HG02943 (cell line): ENCODE data around the gene RBKS.
A peak's percentile ranks its signal among the peaks of the same experiment; 100 is the strongest.

Experiments used
- ATAC-seq: cut with Tn5 transposase; IDR thresholded peaks from one replicate; pipeline ENCODE4 v1.9.1; 2021; ENCODE audit warnings: mild to moderate bottlenecking, low read depth, moderate library complexity; ENCODE audit not compliant: unreplicated experiment

Gene RBKS

DNA sequence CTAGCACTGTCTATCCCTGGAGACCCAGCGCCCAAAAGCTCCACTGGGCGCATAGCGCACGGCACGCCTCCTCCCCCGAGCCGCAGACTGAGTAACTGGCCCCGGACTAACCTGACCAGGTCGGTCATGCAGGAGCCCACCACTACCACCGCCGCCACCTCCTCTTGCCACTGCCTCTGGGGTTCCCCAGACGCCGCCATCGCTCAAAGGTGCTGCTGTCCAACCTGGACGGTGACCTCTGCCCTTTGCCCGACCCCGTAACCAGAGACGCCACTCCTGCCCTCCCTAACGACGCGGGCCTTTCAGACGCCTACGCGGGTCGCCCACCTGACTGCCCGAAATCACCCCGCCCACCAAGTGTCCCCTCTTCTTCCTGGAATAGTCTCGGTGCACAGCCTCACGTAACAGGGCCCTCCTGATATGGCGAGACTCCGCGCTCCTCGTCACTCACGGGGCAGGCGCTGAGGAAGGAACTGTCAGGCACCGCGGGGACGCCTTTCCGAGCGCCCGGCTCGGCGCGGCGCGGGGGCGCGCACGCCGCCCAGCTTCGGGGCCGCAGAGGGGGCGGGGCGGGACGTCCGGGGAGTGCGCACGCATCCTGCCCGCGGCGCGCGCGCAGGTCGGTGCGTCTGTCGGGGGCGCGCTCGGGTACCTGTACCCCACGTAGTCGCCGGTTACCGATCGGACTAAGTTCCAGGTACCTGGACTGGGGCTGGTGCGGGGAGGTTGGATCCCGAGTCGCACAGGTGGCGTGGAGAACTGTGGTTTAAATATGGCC, at the start of gene RBKS, which contains the start of gene BABAM2:
Gene RBKS (minus strand): TSS at position 242 of the 778 bp plus-strand sequence. CDS start 42 bp downstream, at position 200.
Gene BABAM2 (plus strand): TSS at position 584 of the 778 bp plus-strand sequence. CDS start 3,828 bp downstream, outside the sequence.
- ATAC-seq, result peak; percentile 69

DNA sequence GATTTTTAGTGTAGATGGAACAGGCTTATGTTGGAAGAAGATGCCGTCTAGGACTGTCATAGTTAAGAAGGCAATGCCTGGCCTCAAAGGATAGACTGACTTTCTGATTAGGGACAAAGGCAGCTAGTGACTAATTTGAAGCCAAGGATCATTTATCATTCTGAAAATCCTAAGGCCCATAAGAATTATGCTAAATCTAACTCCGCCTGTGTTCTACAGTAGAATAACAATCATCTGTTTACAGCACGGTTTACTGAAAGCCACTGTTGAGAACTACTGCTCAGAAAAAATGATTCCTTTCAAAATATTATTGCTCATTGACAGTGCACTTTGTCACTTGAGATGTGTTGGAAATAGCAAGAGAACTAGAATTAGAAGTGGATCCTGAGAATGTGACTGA, 44.8 kb upstream of the RBKS start:
- no peak for ATAC-seq

DNA sequence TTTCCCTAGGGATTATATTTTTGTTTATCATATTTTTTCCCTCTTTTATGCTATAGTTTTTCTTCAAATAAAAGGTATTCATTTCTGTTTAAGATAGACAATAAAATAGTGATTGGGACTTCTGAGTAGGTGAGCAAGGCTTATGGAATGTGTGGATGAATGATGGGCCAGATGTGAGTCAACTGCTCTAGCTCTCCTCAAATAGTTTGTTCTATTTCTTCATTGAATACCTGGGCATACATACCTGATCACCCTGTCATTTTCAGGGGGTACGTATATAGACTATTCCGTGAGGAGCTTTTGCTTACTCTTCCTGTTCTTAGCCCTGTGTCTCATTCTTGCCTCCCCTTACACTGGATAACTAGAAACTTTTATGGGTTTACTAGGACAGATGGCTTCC, 42.2 kb upstream of the RBKS start:
- no peak for ATAC-seq

DNA sequence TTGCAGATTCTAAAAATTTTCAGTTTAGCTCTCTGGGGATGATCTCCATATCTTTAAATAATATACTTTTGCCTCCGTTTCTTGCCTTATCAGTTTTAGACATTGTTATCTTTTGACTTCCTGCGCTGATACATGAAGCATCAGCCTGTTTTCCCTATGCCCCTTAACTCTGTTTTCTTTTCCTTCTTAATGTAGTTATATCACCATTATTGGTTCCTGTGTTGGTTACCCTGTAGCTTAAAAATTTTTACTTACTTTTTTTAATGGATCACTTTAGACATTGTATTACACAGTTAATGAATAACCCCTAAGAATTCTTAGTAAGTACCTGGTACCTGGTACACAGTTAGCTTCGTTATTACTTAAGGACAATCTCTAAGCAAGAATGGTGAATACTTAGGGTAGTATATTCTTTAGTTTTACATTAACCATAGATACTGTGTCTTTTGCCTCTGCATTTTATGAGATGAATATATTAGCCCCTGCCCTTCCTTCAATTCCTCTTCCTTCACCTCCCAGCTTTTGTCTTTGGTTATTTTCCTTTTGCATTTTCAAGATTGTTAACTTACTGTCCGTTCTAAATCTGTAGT, 41.3 kb upstream of the RBKS start:
- ATAC-seq, result no peak

DNA sequence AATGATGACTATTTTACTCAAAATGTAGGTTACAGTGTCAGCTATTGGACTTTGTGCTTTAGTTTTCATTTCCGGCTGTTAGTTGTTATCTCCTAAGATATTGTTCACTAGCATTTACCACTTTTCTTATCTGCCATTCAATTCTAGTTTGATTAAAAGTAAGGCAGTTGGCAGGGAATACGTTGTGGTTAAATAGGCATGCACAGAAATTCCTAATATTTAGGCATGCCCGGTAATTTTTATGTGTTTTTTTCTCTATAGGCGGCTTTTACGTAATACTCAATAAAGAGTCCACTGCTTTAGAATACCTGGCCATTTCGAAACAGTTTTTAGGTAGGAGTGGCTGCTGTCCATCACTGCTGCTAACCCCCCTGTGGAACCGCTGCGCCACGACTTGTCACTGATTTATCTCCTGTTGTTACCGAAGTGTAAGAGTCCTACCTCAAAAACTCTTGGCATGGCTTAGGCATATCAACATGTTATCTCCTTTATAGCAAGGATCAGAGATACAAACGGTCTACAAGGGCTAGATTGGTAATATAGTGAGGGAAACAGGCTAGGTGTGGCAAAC, 39.8 kb upstream of the RBKS start:
- no peak for ATAC-seq

DNA sequence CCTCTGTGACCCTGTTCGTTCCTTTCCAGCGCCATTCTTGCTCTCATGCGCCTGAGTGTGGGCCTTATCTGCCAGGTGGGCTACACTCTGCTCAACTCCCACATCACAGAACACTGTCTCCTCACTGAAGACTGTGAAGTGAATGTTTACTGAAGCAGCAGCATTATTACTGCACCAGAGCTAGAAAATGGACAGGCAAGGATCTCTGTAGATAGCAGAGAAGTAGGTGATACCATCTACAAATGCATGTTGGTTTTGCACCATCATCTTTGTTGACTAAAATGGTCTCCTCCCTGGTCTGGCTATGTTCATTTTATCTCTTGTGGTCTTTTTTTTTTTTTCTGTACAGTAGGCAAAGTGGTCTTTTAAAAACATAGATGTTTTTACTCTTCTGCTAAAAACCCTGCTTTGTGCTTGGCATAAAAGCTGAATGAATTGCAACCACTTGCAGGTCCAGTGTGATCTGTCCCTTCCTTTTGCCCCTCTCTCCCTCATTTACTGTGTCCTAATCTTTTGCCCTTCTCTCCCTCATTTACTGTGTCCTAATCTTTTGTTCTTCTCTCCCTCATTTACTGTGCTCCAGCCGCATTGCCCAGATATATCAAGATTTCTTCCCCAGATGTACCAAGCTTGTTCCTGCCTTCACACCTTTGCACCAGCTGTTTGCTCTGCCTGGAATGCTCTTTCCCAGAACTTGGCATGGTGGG, 35.7 kb upstream of the RBKS start:
- no peak for ATAC-seq

DNA sequence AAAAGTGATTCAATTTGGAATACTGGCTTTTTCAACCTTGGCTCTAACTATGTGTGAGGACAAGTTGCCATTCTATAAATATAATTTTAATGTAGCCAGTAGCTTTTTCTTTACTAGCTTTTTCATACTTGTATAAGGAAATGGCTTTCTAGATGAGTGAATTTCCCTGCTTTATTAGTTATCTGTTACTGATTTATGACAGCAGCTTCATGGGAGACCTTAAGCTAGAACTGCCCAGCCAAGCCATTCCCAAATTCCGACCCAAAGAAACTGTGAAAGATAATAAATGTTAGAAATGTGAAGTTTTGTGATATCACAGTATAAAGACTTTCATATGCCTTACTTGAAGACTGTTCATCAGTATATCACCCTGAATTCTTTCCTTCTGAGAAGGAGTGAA, 32.7 kb upstream of the RBKS start:
- ATAC-seq, result no peak

DNA sequence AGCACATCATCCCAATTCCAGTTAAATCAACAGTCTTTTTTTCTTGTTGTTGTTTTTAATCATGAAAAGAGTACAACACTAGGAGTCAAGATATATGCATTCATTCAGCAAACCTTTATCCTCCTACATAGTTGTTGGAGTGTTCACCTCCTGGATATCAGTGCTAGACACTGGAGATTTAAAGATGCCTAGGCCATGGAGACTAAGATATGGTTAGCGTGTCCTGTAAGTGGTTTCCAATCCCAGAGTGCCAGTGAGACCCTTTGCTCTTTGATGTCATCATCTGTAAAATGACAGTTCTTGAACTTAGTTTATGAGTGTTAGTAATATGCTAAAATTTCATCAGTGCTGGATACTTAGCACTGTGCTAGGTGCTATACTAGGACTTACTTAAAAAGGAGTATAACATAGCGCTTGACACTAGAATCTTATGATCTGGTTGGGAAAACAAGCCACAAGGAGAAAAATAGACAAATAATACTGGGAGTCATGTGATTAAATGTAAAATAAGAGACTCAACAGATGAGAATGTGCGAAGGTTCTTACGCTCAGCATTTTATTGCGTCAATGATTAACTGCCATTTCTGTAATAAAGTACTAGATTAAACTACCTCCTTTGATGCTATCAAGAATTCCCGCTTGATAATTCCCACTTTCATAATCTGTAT, 31.8 kb upstream of the RBKS start:
- no peak for ATAC-seq

DNA sequence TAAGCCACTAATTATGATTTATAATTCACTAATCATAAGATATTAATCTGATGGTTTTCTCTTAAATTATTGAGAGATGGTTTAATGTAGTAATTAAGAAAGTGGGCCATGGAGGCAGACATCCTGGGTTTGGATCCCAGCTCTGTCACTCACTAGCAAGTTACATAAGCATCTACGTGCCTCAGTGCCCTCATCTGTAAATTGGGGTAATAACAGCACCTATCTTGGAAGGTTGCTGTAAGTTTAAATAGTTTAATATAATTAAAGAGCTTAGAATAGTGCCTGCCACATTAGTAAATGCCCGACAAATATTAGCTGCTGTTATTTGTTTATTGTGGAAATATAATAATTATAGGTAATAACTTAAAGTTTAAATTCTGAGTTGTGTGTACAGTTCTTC, 31.2 kb upstream of the RBKS start:
- ATAC-seq, result no peak

DNA sequence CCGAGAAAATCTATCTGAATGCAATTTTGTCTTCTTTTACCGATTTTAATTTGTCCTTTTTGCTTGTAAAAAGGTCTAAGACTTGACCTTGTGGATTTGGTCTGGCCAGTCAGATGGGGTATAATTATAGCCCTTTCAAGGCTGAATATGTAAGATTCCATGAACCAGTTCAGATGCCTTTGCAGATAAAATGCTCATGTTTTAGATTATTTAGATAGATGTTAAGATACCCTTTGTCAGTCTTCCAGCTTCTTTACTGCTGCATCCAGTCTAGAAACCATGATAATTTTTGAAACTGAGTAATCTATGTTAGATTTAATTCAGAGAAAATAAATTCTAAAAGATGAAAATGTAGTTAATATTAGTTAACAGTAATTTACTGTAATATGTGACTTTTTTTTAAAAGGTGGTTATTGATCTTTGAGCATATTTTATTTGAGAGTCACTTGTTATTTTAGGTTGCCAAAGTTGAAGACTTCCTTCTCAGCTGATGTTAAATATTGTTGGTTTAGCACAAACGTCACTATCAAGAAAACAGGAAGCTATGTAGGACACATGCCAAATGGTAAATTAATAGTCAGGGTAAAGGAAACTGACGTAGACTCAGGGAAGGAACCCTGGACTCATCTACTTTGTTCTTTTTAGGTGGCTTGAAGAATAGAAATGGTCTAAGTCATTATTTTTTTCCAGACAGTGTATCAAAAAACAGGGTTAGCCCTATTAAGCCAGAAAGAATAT, 30.1 kb upstream of the RBKS start:
- no peak for ATAC-seq

DNA sequence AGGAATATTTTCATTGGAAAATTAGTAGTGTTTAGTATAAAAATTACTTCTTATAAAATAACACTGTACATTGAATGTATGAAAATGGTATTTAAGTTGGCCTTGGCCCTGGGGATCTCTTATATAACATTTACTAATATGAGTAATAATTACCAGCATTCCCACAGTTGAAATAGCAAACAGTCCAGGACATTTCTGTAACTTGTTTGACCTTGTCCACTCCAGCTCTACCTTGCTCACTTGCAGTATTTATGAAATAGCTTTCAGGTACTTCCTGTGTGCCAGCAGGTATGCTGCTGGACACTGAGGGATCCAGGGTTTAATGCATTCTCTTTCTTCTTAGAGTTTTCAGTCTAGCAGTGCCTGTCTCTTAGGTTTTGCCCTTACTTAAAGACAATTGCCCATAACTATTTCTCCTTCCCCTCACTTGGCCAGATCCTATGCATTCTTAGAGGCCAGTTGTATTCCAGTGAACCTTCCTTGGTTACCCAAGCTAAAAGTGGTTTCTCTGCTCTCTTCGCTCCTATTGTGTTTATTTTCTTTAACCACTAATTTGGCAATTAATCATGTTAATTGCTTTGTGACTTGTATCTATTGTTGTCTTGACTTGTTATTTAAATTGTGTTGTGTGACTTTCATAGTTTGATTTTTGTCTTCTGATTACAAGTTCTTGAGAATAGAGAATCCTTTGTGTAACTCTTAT, 26.3 kb upstream of the RBKS start:
- ATAC-seq, result no peak

DNA sequence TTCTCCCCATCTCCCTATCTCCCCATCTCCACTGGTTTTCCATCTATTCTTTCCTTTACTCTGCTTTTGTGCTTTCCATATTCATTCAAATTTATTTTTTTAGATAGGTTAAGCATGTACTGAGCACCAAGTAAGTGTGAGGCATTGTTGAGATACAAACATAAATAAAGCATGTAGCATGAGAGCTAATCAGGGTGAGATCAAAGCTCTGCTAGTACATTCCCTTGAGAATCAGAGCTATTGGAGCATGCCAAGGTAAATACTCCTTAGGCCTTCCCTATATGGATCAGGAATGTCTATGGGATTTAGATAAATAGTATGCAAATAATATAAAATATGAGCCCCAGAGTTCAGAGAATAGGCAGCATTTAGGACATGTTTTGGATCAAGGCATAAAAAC, 25.7 kb upstream of the RBKS start:
- ATAC-seq, result no peak

DNA sequence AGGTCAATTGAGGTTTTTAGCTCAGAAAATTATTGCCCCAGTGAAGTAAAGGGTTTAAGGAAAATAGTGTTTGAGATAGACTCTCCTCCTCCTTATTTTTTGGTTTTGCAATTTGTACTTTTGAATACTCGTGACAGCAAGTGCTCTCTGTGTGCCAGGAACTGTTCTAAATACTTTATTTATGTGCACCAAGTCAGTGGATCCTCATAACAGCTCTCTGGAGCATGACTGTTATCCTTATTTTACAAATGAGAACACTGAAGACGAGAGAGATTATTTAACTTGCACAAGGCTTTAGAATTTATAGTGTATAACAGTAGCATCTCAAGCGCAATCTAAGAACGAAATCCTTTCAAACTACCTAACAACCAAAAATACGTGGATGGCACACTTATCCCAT, 25.0 kb upstream of the RBKS start:
- ATAC-seq, result no peak

DNA sequence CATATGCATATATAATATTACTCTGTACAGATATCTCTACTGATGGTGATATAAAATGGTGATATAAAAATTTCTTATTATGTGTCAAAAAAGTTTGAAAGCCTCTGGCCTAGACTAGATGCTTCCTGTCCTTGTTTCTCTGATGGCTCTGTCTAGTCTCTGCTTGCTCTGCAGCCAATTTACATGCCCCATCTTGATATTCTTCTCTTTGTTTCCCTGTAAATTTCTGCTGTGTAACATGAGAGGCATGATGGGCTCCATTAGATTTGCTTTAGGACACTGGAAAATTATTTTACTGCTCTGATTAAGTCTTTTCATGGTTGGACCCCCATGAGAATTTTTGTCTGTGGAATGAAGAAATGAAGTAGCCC, 24.6 kb upstream of the RBKS start:
- no peak for ATAC-seq

DNA sequence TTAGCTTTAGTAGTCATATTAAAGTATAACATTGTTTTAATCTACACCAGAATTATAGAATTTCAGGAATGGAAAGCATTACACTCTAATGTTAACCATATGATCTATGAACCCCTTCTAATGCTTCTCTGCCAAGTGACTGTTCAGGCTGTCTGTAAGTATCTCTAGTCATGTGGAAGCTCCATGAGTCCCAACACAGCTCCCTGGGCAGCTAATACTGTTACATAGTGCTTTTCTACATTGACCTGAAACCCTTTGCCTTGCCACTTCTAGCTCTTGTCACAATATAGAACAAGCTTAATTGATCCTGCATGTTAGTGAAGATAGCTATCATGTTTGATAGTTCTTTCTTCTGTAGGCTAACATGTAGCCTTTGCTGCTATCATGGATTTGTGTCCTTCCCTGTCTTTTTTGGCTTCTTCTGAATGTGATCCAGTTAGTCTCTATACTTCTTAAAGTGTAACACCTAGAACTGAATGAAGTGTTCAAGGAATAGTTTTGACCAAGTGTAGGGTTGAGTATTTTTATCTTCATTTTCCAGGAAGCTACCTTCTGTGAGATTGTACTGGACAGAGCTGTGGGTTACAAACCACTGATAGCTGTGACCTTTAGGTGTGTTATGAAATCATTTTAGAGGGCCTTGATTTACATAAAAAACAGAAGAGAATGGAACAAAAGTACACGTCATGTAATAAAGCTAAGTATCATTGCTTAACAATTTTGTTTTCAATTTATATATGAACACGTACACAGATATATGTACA, 24.0 kb upstream of the RBKS start:
- ATAC-seq, result no peak

DNA sequence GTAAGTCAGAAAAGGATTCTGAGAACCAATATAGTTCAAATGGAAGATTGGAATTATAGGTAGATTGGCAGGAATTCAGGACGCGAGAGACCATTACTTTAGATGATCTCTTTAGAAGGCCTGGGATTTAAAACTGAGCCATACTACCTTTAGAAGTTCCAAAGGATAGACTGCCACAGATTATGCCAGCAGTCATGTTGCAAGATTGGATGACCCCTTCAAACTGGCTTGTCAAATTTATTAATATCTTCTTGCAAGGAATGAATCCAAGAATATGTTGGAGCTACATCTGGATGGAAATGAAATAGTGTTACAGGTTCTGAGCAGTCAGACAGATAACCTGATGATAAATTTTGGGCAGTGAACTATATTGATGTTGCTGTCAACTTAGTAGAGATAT, 22.3 kb upstream of the RBKS start:
- no peak for ATAC-seq

DNA sequence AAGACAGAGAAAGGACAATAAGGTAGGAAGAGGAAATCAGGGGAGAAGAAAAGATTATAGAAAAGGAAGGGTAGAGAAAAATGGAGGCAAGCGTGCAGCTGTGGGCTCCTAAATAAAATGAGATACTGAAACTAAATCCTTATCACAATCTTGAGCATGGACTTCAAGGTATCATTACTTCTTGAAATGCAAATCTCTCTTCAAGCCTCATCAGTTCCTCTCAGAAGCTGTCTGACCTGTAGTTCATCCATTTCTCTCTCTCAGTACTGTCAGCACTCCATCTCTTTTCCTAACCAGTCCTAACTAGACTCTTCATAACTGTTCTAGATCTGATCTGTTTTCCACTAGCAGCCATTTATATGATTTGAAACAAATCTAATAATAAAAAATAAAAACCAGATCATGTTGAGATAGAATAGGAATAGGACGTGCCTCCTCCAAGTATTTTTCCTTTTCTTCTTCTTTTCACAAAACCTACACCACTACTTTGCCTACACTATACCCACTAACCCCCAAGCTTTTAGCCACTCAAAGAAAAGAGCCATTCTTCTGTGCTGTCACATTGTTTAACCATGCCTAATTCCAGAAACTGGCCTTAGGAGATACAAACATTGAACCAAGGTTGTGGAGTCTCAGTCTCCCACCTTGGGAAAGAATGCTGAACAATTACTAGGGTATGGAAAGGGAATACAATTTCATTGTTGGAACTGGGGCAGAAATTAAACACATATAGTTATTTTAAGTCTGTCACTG, 21.4 kb upstream of the RBKS start:
- no peak for ATAC-seq

DNA sequence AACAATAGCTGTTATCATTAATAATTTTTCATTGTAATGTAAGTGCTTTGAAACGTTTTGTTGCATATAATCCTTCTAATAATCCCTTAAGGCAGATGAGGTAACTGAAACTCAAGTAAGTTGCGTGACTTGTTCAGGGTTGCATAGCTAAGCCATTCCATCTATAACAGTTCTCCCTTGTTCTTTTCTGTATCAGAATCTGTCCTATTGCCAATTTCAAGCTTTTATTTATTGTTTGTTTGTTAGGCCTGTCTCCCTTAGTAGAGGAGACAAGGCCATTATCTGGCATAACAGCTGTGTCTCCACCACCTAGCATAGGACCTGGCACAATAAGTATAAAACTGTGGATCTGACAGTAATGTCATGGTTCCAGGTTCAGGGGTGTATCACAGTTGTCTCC, 19.7 kb upstream of the RBKS start:
- ATAC-seq, result no peak
